ENCODE measurements around the gene PTPN11. TPM values are rescaled to one million over a fixed set of nuclear protein-coding genes. Genes with fewer than 3 reads are reported as not detected.

Gene PTPN11
- total and polyA plus RNA-seq, 5 donors from 2014 or later = 51.9 to 66.9 (median 60.2) TPM

GRCh38 chr12:112458330-112458729 is 39.6 kb downstream of the PTPN11 start:
- Histone ChIP-seq H3K36me3 (ENCODE audit: control insufficient read depth, insufficient read depth, low read length) (peaks cover 51% of the 10 kb centered on the region), H3K4me1 (ENCODE audit: control insufficient read depth, insufficient read depth, low read length, poor library complexity, severe bottlenecking) (peaks cover 1% of the 10 kb centered on the region), H3K9me3 (ENCODE audit: control insufficient read depth in 2 of 2, low read length in 2 of 2) (no peaks in the 10 kb centered on the region), H3K27ac (ENCODE audit: insufficient read depth, low read length, poor library complexity, severe bottlenecking) (no peak overlapping the region), H3K27me3 (ENCODE audit: control insufficient read depth, insufficient read depth, low read length) (no peaks in the 10 kb centered on the region), H3K4me3 (ENCODE audit: low read depth, low read length) (no peak overlapping the region)
- H3K27ac Mint-ChIP-seq = no peak overlapping the region
- DNase-seq = no peak
- no peak for ATAC-seq (ENCODE audit: low read depth in 2 of 2)
- no peaks in the 10 kb centered on the region for H3K27me3 Mint-ChIP-seq
- H3K9me3 Mint-ChIP-seq = no peaks in the 10 kb centered on the region
- no peak overlapping the region for H3K4me3 Mint-ChIP-seq
- H3K4me1 Mint-ChIP-seq = peaks cover 5 to 9% (median 6%) of the 10 kb centered on the region in 4 donors
- H3K36me3 Mint-ChIP-seq = peaks cover 47% of the 10 kb centered on the region

DNA sequence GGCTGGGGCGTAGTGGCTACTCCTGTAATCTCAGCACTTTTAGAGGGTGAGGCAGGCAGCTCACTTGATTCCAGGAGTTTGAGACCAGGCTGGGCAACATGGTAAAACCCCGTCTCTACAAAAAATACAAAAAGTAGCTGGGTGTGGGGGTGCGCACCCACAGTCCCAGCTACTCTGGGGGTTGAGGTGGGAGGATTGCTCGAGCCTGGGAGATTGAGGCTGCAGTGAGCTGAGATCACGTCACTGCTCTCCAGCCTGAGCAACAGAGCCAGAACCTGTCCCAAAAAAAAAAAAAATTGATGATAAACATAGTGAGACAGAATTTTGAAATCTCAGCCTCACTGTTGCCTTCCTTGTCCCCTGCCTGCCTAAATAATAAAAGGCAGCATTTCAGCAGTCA is 40.0 kb downstream of the PTPN11 start:
- H3K36me3 ChIP-seq (ENCODE audit: control insufficient read depth, insufficient read depth, low read length) = peaks cover 47% of the 10 kb centered on the region
- no peak for DNase-seq
- Mint-ChIP-seq H3K4me3 (no peak overlapping the region), H3K9me3 (no peaks in the 10 kb centered on the region), H3K36me3 (peaks cover 47% of the 10 kb centered on the region), H3K27ac (no peak overlapping the region), H3K27me3 (no peaks in the 10 kb centered on the region), H3K4me1 (peaks cover 5 to 11% (median 8%) of the 10 kb centered on the region in 4 donors)
- H3K9me3 ChIP-seq (ENCODE audit: control insufficient read depth in 2 of 2, low read length in 2 of 2) = no peaks in the 10 kb centered on the region
- H3K4me3 ChIP-seq (ENCODE audit: low read depth, low read length) = no peak overlapping the region
- H3K27me3 ChIP-seq (ENCODE audit: control insufficient read depth, insufficient read depth, low read length) = no peaks in the 10 kb centered on the region
- peaks cover 6% of the 10 kb centered on the region for H3K4me1 ChIP-seq (ENCODE audit: control insufficient read depth, insufficient read depth, low read length, poor library complexity, severe bottlenecking)
- H3K27ac ChIP-seq (ENCODE audit: insufficient read depth, low read length, poor library complexity, severe bottlenecking) = no peak overlapping the region
- ATAC-seq (ENCODE audit: low read depth in 2 of 2) = no peak

DNA sequence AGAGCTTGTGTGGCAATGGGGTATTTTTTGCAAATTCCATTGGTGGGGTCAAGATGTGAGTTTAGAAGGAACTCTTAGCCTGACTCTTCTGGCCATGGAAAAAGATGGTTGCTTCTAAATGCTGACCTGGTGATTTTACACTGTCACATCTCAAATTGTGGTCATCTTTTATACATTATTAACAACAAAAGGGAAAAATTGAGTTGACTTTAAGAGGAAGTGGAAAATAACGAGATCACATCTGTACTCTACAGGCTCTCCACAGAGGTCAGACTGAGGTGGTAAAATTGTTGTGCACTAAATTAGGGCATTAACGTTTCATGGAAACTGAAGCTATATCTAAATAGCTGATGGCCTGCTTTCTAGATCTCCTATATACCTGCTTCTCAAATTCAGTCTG is 44.7 kb downstream of the PTPN11 start:
- Histone ChIP-seq H3K36me3 (ENCODE audit: control insufficient read depth, insufficient read depth, low read length) (peaks cover 15% of the 10 kb centered on the region), H3K4me3 (ENCODE audit: low read depth, low read length) (no peak overlapping the region)

DNA sequence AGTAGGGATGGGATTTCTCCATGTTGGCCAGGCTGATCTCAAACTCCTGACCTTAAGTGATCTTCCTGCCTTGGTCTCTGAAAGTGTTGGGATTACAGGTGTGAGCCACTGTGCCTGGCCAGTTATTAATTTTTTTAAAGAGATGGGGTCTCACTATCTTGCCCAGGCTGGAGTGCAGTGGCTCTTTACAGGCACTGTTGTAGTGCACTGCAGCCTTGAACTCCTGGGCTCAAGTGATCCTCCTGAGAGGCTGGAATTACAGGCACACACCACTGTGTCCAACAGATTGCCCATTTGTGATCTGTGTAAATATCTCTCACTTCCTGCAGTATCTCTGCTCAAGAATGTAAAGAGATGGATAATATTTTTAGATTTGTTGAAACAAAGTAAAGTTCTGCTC is 45.9 kb downstream of the PTPN11 start:
- peaks cover 34% of the 10 kb centered on the region for H3K36me3 Mint-ChIP-seq

More for the DNA sequence above, 44.7 kb downstream of the PTPN11 start:
- Mint-ChIP-seq H3K4me1 (peaks cover 10 to 25% (median 12%) of the 10 kb centered on the region in 4 donors), H3K9me3 (no peaks in the 10 kb centered on the region), H3K27me3 (no peaks in the 10 kb centered on the region), H3K27ac (peak overlapping the region in 1 of 3 donors; percentile 15), H3K4me3 (no peak overlapping the region), H3K36me3 (peaks cover 39% of the 10 kb centered on the region)
- no peaks in the 10 kb centered on the region for H3K9me3 ChIP-seq (ENCODE audit: control insufficient read depth in 2 of 2, low read length in 2 of 2)
- no peaks in the 10 kb centered on the region for H3K27me3 ChIP-seq (ENCODE audit: control insufficient read depth, insufficient read depth, low read length)
- no peak for DNase-seq
- H3K4me1 ChIP-seq (ENCODE audit: control insufficient read depth, insufficient read depth, low read length, poor library complexity, severe bottlenecking) = peaks cover 6% of the 10 kb centered on the region
- no peak for ATAC-seq (ENCODE audit: low read depth in 2 of 2)
- no peak overlapping the region for H3K27ac ChIP-seq (ENCODE audit: insufficient read depth, low read length, poor library complexity, severe bottlenecking)

DNA sequence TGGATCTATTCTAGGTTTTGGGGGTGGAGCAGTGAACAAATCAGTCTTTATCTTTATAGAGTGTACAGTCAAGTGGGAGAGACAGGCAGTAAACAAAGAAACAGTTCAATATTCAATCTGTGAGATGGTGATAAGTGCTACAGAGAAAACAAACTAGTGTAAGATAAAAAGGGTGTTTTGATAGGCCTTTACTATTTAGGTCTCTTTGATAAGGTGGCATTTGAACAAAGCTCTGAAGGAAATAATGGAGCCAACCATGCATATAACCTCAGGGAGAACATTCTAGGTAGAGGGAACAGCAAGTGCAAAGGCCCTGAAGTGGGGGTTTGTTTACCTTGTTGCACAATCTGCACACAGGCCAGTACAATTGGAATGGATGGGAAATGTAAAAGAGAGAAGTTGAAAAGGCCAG is 47.3 kb downstream of the PTPN11 start:
- peaks cover 29% of the 10 kb centered on the region for H3K36me3 Mint-ChIP-seq
- no peaks in the 10 kb centered on the region for H3K9me3 Mint-ChIP-seq
- H3K27ac Mint-ChIP-seq = peak overlapping the region in 2 of 3 donors; percentile 11 to 47
- no peak overlapping the region for H3K4me3 Mint-ChIP-seq
- Histone ChIP-seq H3K27me3 (ENCODE audit: control insufficient read depth, insufficient read depth, low read length) (no peaks in the 10 kb centered on the region), H3K9me3 (ENCODE audit: control insufficient read depth in 2 of 2, low read length in 2 of 2) (no peaks in the 10 kb centered on the region), H3K27ac (ENCODE audit: insufficient read depth, low read length, poor library complexity, severe bottlenecking) (no peak overlapping the region), H3K4me3 (ENCODE audit: low read depth, low read length) (no peak overlapping the region), H3K4me1 (ENCODE audit: control insufficient read depth, insufficient read depth, low read length, poor library complexity, severe bottlenecking) (peaks cover 6% of the 10 kb centered on the region), H3K36me3 (ENCODE audit: control insufficient read depth, insufficient read depth, low read length) (peaks cover 12% of the 10 kb centered on the region)
- H3K27me3 Mint-ChIP-seq = no peaks in the 10 kb centered on the region
- H3K4me1 Mint-ChIP-seq = peaks cover 8 to 22% (median 11%) of the 10 kb centered on the region in 4 donors
- DNase-seq (no peak), ATAC-seq (ENCODE audit: low read depth in 2 of 2) (no peak)

More for the DNA sequence above, 45.9 kb downstream of the PTPN11 start:
- H3K27me3 ChIP-seq (ENCODE audit: control insufficient read depth, insufficient read depth, low read length) = no peaks in the 10 kb centered on the region
- no peak overlapping the region for H3K27ac ChIP-seq (ENCODE audit: insufficient read depth, low read length, poor library complexity, severe bottlenecking)
- no peaks in the 10 kb centered on the region for H3K9me3 ChIP-seq (ENCODE audit: control insufficient read depth in 2 of 2, low read length in 2 of 2)
- Mint-ChIP-seq H3K4me1 (peaks cover 10 to 25% (median 12%) of the 10 kb centered on the region in 4 donors), H3K27ac (peak overlapping the region in 2 of 3 donors; percentile 9 to 51), H3K27me3 (no peaks in the 10 kb centered on the region), H3K9me3 (no peaks in the 10 kb centered on the region), H3K4me3 (no peak overlapping the region)
- no peak overlapping the region for H3K4me3 ChIP-seq (ENCODE audit: low read depth, low read length)
- peaks cover 12% of the 10 kb centered on the region for H3K36me3 ChIP-seq (ENCODE audit: control insufficient read depth, insufficient read depth, low read length)
- DNase-seq (no peak), ATAC-seq (ENCODE audit: low read depth in 2 of 2) (no peak)
- H3K4me1 ChIP-seq (ENCODE audit: control insufficient read depth, insufficient read depth, low read length, poor library complexity, severe bottlenecking) = peaks cover 6% of the 10 kb centered on the region

GRCh38 chr12:112466835-112467234 is 48.1 kb downstream of the PTPN11 start:
- DNase-seq = no peak
- peak overlapping the region in 1 of 3 donors; percentile 29 for H3K27ac Mint-ChIP-seq
- no peaks in the 10 kb centered on the region for H3K27me3 ChIP-seq (ENCODE audit: control insufficient read depth, insufficient read depth, low read length)
- no peak overlapping the region for H3K4me3 Mint-ChIP-seq
- H3K36me3 ChIP-seq (ENCODE audit: control insufficient read depth, insufficient read depth, low read length) = peaks cover 12% of the 10 kb centered on the region
- H3K36me3 Mint-ChIP-seq = peaks cover 25% of the 10 kb centered on the region
- H3K9me3 Mint-ChIP-seq = no peaks in the 10 kb centered on the region
- peaks cover 6 to 21% (median 10%) of the 10 kb centered on the region in 4 donors for H3K4me1 Mint-ChIP-seq
- H3K27me3 Mint-ChIP-seq = no peaks in the 10 kb centered on the region
- no peak overlapping the region for H3K4me3 ChIP-seq (ENCODE audit: low read depth, low read length)
- H3K9me3 ChIP-seq (ENCODE audit: control insufficient read depth in 2 of 2, low read length in 2 of 2) = no peaks in the 10 kb centered on the region
- H3K27ac ChIP-seq (ENCODE audit: insufficient read depth, low read length, poor library complexity, severe bottlenecking) = no peak overlapping the region
- H3K4me1 ChIP-seq (ENCODE audit: control insufficient read depth, insufficient read depth, low read length, poor library complexity, severe bottlenecking) = peaks cover 6% of the 10 kb centered on the region
- no peak for ATAC-seq (ENCODE audit: low read depth in 2 of 2)

- H3K4me3 Mint-ChIP-seq = peak overlapping the region in 1 of 4 donors; percentile 33
- no peaks in the 10 kb centered on the region for H3K9me3 ChIP-seq (ENCODE audit: control insufficient read depth in 2 of 2, low read length in 2 of 2)
- peaks cover 20% of the 10 kb centered on the region for H3K36me3 ChIP-seq (ENCODE audit: control insufficient read depth, insufficient read depth, low read length)
- H3K27me3 ChIP-seq (ENCODE audit: control insufficient read depth, insufficient read depth, low read length) = no peaks in the 10 kb centered on the region
- peaks cover 6 to 21% (median 7%) of the 10 kb centered on the region in 4 donors for H3K4me1 Mint-ChIP-seq
- H3K27me3 Mint-ChIP-seq = no peaks in the 10 kb centered on the region
- no peaks in the 10 kb centered on the region for H3K9me3 Mint-ChIP-seq
- no peak for DNase-seq
- no peak for ATAC-seq (ENCODE audit: low read depth in 2 of 2)
- no peak overlapping the region for H3K4me3 ChIP-seq (ENCODE audit: low read depth, low read length)
- H3K36me3 Mint-ChIP-seq = peaks cover 34% of the 10 kb centered on the region
- H3K27ac Mint-ChIP-seq = peak overlapping the region in 2 of 3 donors; percentile 32
- H3K4me1 ChIP-seq (ENCODE audit: control insufficient read depth, insufficient read depth, low read length, poor library complexity, severe bottlenecking) = peaks cover 6% of the 10 kb centered on the region
- H3K27ac ChIP-seq (ENCODE audit: insufficient read depth, low read length, poor library complexity, severe bottlenecking) = no peak overlapping the region
Measured at GRCh38 chr12:112468046-112468445, 49.3 kb downstream of the PTPN11 start.

DNA sequence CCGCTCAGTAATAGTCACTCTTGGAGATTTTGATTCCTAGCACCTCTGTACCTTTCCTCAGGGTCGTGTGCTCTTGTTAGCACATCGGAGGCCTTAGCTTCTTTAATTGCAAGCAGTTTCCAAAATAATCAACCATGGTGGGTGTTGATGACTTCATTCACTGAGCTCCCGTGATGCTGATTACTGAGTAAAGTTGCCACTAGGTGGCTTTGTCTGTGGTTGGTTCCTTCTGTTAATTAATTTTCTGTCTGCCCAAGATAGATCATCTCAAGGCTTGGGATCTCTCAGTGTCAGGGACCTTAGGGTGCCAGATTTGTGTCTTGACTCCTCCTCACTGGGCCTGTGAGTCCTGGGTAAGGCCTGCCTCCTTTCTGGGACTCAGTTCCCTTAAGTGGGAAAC is 54.3 kb downstream of the PTPN11 start:
- ATAC-seq (ENCODE audit: low read depth in 2 of 2) (no peak), DNase-seq (peak in 1 of 3 donors; percentile 14)
- no peaks in the 10 kb centered on the region for H3K27me3 ChIP-seq (ENCODE audit: control insufficient read depth, insufficient read depth, low read length)
- H3K4me3 ChIP-seq (ENCODE audit: low read depth, low read length) = no peak overlapping the region
- H3K27ac Mint-ChIP-seq = peak overlapping the region in 1 of 3 donors; percentile 59
- H3K36me3 Mint-ChIP-seq = peaks cover 46% of the 10 kb centered on the region
- no peaks in the 10 kb centered on the region for H3K27me3 Mint-ChIP-seq
- peaks cover 0 to 2% (median under 1%) of the 10 kb centered on the region in 4 donors for H3K4me1 Mint-ChIP-seq
- no peaks in the 10 kb centered on the region for H3K9me3 ChIP-seq (ENCODE audit: control insufficient read depth in 2 of 2, low read length in 2 of 2)
- H3K27ac ChIP-seq (ENCODE audit: insufficient read depth, low read length, poor library complexity, severe bottlenecking) = no peak overlapping the region
- H3K4me1 ChIP-seq (ENCODE audit: control insufficient read depth, insufficient read depth, low read length, poor library complexity, severe bottlenecking) = no peaks in the 10 kb centered on the region
- peaks cover 0 to 1% (median 0%) of the 10 kb centered on the region in 7 donors for H3K9me3 Mint-ChIP-seq
- H3K36me3 ChIP-seq (ENCODE audit: control insufficient read depth, insufficient read depth, low read length) = peaks cover 57% of the 10 kb centered on the region
- no peak overlapping the region for H3K4me3 Mint-ChIP-seq
